ENCODE data around the gene ZNF831.

The ZNF831 gene

GRCh38 chr20:59134182-59134581 is 29.4 kb upstream of the ZNF831 start:
- Mint-ChIP-seq H3K36me3 (no peaks in the 10 kb centered on the region), H3K9me3 (no peaks in the 10 kb centered on the region), H3K4me3 (no peak overlapping the region), H3K27ac (no peak overlapping the region), H3K4me1 (peaks cover 6% of the 10 kb centered on the region)
- ATAC-seq: no peak
- DNase-seq (ENCODE audit: low spot score in 2 of 2): no peak

GRCh38 chr20:59135093-59135492 is 28.5 kb upstream of the ZNF831 start:
- no peak for DNase-seq (ENCODE audit: low spot score in 2 of 2)
- H3K9me3 Mint-ChIP-seq: no peaks in the 10 kb centered on the region
- ATAC-seq: no peak
- H3K4me1 Mint-ChIP-seq: peaks cover 6% of the 10 kb centered on the region
- H3K27ac Mint-ChIP-seq: no peak overlapping the region
- no peak overlapping the region for H3K4me3 Mint-ChIP-seq
- H3K36me3 Mint-ChIP-seq: no peaks in the 10 kb centered on the region

GRCh38 chr20:59136027-59136426 is 27.6 kb upstream of the ZNF831 start:
- H3K36me3 Mint-ChIP-seq: no peaks in the 10 kb centered on the region
- H3K27ac Mint-ChIP-seq: no peak overlapping the region
- DNase-seq (ENCODE audit: low spot score in 2 of 2) (no peak), ATAC-seq (no peak)
- peaks cover 6% of the 10 kb centered on the region for H3K4me1 Mint-ChIP-seq
- no peaks in the 10 kb centered on the region for H3K9me3 Mint-ChIP-seq
- H3K4me3 Mint-ChIP-seq: no peak overlapping the region

- no peak for DNase-seq (ENCODE audit: low spot score in 2 of 2)
- Mint-ChIP-seq H3K27ac (no peak overlapping the region), H3K4me3 (no peak overlapping the region), H3K4me1 (peaks cover 6% of the 10 kb centered on the region), H3K9me3 (no peaks in the 10 kb centered on the region), H3K36me3 (no peaks in the 10 kb centered on the region)
- no peak for ATAC-seq
These were observed 26.1 kb upstream of the ZNF831 start for GRCh38 chr20:59137532-59137931.

GRCh38 chr20:59138114-59138748 is 25.4 kb upstream of the ZNF831 start:
- no peaks in the 10 kb centered on the region for H3K36me3 Mint-ChIP-seq
- peaks cover 7% of the 10 kb centered on the region for H3K4me1 Mint-ChIP-seq
- H3K9me3 Mint-ChIP-seq: no peaks in the 10 kb centered on the region
- ATAC-seq (no peak), DNase-seq (ENCODE audit: low spot score in 2 of 2) (no peak)
- no peak overlapping the region for H3K4me3 Mint-ChIP-seq
- no peak overlapping the region for H3K27ac Mint-ChIP-seq

- ATAC-seq (no peak), DNase-seq (ENCODE audit: low spot score in 2 of 2) (no peak)
- no peaks in the 10 kb centered on the region for H3K9me3 Mint-ChIP-seq
- no peak overlapping the region for H3K27ac Mint-ChIP-seq
- H3K36me3 Mint-ChIP-seq: peaks cover 5% of the 10 kb centered on the region
- peaks cover 25% of the 10 kb centered on the region for H3K4me1 Mint-ChIP-seq
- no peak overlapping the region for H3K4me3 Mint-ChIP-seq
These were observed 23.6 kb upstream of the ZNF831 start for GRCh38 chr20:59139998-59140397.

GRCh38 chr20:59141818-59142581 is 21.6 kb upstream of the ZNF831 start:
- no peak overlapping the region for H3K27ac Mint-ChIP-seq
- H3K36me3 Mint-ChIP-seq: peaks cover 18% of the 10 kb centered on the region
- DNase-seq (ENCODE audit: low spot score in 2 of 2) (no peak), ATAC-seq (no peak)
- peaks cover 44% of the 10 kb centered on the region for H3K4me1 Mint-ChIP-seq
- no peaks in the 10 kb centered on the region for H3K9me3 Mint-ChIP-seq
- H3K4me3 Mint-ChIP-seq: no peak overlapping the region

- Mint-ChIP-seq H3K4me1 (peaks cover 54% of the 10 kb centered on the region), H3K36me3 (peaks cover 27% of the 10 kb centered on the region), H3K27ac (no peak overlapping the region), H3K9me3 (no peaks in the 10 kb centered on the region), H3K4me3 (no peak overlapping the region)
- ATAC-seq (no peak), DNase-seq (ENCODE audit: low spot score in 2 of 2) (no peak)
These were observed 20.3 kb upstream of the ZNF831 start for GRCh38 chr20:59143326-59143725.

- peak overlapping the region; percentile 93 for H3K27ac Mint-ChIP-seq
- ATAC-seq (peak; percentile 97), DNase-seq (ENCODE audit: low spot score in 2 of 2) (peak in 1 of 2 donors; percentile 76)
- no peaks in the 10 kb centered on the region for H3K9me3 Mint-ChIP-seq
- H3K36me3 Mint-ChIP-seq: peaks cover 27% of the 10 kb centered on the region
- H3K4me3 Mint-ChIP-seq: peak overlapping the region; percentile 72
- peaks cover 59% of the 10 kb centered on the region for H3K4me1 Mint-ChIP-seq
These were observed 19.3 kb upstream of the ZNF831 start for GRCh38 chr20:59144179-59144830.

GRCh38 chr20:59144831-59145196 is 18.8 kb upstream of the ZNF831 start:
- H3K4me3 Mint-ChIP-seq: peak overlapping the region; percentile 72

GRCh38 chr20:59145247-59145923 is 18.2 kb upstream of the ZNF831 start:
- DNase-seq (ENCODE audit: low spot score in 2 of 2) (peak in 1 of 2 donors; percentile 57), ATAC-seq (no peak)
- Mint-ChIP-seq H3K9me3 (no peaks in the 10 kb centered on the region), H3K27ac (peak overlapping the region; percentile 93), H3K36me3 (peaks cover 27% of the 10 kb centered on the region), H3K4me3 (peak overlapping the region; percentile 72), H3K4me1 (peaks cover 70% of the 10 kb centered on the region)

More at GRCh38 chr20:59144831-59145196, 18.8 kb upstream of the ZNF831 start:
- Mint-ChIP-seq H3K4me1 (peaks cover 64% of the 10 kb centered on the region), H3K27ac (peak overlapping the region; percentile 93), H3K36me3 (peaks cover 27% of the 10 kb centered on the region), H3K9me3 (no peaks in the 10 kb centered on the region)
- DNase-seq (ENCODE audit: low spot score in 2 of 2) (no peak), ATAC-seq (peak; percentile 3)

GRCh38 chr20:59145924-59146779 is 17.5 kb upstream of the ZNF831 start:
- Mint-ChIP-seq H3K36me3 (peaks cover 27% of the 10 kb centered on the region), H3K27ac (peak overlapping the region; percentile 93), H3K9me3 (no peaks in the 10 kb centered on the region), H3K4me3 (peak overlapping the region; percentile 72), H3K4me1 (peaks cover 78% of the 10 kb centered on the region)
- ATAC-seq (peak; percentile 67), DNase-seq (ENCODE audit: low spot score in 2 of 2) (peak in 1 of 2 donors; percentile 72)

- peaks cover 86% of the 10 kb centered on the region for H3K4me1 Mint-ChIP-seq
- peaks cover 27% of the 10 kb centered on the region for H3K36me3 Mint-ChIP-seq
- DNase-seq (ENCODE audit: low spot score in 2 of 2) (no peak), ATAC-seq (no peak)
- peak overlapping the region; percentile 72 for H3K4me3 Mint-ChIP-seq
- H3K27ac Mint-ChIP-seq: peak overlapping the region; percentile 93
- no peaks in the 10 kb centered on the region for H3K9me3 Mint-ChIP-seq
These were observed 16.6 kb upstream of the ZNF831 start for GRCh38 chr20:59146780-59147565.

GRCh38 chr20:59147586-59147985 is 16.0 kb upstream of the ZNF831 start:
- Mint-ChIP-seq H3K4me1 (peaks cover 92% of the 10 kb centered on the region), H3K4me3 (peak overlapping the region; percentile 72), H3K36me3 (peaks cover 27% of the 10 kb centered on the region), H3K9me3 (no peaks in the 10 kb centered on the region), H3K27ac (peak overlapping the region; percentile 93)
- DNase-seq (ENCODE audit: low spot score in 2 of 2): no peak
- ATAC-seq: no peak

Measured in stimulated activated effector memory CD8-positive, alpha-beta T cell treated with anti-CD3 and anti-CD28 coated beads, Interleukin-12 subunit alpha, Interleukin-12 subunit beta, amount 100 ng/mL, for 72 hours (primary cell).